LoVo (cell line): ENCODE data around the gene USP12.

ENCODE experiments used
- DNase-seq: peaks from one replicate; pipeline ENCODE4 v3.0.0-alpha.2; 2016; ENCODE audit warnings: low spot score

USP12 gene

DNA sequence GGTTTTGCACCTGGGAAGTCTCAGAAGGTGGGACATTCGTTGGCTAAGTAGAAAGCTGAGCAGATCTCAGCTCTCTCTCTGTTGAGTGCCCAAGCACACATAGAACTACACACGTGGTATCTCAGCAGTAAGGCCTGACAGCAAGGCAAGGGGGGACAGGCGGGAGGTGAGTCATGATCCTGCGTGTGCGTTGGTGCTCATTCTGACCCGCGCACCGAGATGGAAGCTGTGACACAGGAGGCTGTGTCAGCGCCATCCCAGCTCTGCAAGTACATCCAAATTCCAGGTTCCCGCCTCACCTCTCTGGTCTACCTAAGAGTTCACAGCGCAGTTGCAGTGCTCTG, 135.7 kb downstream of the USP12 start:
- DNase-seq: no peak

- no peak for DNase-seq
Observed at GRCh38 chr13:27034678-27035111, 136.9 kb downstream of the USP12 start.

DNA sequence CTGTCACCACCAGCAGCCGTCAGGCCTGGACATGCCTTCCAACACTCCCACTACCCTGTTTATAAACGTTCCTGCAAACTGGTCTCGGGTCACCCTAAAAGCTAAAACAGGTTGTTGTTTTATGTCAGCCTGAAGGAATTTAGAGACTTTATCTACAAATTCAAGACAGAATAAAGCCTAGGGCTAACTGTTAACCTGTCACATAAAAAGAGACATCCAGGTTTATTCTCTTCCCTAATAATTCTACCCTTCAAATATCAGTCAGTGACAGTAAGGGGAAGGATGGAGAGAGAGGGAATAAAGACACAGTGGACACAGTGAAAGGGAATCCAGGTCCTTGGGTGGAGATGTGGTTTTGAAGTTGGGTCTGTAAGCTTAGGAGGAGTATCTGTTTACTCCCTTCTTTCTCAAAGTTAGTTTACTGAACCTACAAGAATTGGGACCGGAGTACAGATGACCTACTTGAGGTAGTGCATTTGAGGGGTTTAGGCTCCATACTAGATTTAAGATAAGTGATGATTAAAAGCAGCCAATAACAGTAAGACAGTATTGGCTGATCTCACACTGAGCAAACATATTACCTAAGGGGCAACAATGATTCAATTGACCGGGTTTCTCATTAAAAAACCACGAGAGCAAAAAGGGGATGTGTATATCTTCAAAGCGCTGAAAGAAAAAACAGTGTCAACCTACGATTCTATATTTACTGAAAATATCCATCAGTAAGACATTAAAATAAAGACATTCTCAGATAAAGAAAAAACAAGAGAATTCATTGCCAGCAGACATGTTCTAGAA, 142.7 kb downstream of the USP12 start:
- no peak for DNase-seq

GRCh38 chr13:27027086-27027667, 144.4 kb downstream of the USP12 start:
- DNase-seq: no peak

DNA sequence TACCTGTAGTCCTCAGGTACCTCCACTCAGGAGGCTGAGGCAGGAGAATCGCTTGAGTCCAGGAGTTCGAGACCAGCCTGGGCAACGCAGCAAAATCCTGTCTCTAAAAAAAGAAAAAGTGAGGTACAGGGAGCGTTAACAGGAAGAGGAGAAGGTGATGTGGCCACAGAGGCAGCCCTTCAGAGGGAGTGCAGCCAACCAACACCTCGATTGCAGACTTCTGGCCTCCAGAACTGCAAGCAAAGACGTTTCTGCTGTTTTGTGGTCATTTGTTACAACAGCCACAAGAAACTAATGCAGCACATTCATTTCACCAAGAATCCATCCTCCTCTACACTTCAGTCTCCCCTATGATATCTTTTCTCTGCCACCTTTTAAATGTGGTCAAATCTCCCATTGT, 145.2 kb downstream of the USP12 start:
- no peak for DNase-seq

DNA sequence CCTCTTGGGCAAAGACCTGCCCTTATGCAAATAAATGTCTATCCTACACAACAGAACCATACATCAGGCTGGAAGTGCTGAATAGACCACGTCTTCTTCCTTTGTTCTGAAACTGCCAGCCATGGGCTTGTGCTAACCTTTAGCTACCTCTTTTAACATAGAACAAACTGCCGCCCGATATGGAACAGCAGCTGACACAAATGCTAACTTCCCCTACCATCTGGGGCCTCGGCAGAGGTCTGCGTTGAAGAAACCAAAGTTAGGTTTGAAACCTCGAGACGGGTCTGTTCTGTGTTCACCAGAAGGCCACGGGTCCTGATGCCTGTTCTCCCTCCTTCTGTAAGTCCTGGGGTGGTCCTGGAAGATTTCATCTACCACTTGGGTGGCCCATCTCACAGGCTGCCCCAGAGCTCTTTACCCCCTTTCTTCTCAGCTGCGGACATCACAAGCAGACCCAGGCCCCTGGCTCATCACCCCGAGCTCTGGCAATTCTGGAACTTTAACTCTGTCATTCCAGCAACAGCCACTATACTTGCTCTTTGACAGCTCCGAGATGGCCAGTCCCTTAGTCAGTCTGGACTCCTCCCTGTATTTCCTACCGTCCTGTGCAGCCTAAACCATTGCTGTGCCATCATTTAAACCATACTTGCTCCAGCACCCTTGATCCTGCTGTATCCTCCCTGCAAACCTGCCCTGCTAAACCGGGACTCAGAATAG, 146.7 kb downstream of the USP12 start:
- DNase-seq: no peak

DNA sequence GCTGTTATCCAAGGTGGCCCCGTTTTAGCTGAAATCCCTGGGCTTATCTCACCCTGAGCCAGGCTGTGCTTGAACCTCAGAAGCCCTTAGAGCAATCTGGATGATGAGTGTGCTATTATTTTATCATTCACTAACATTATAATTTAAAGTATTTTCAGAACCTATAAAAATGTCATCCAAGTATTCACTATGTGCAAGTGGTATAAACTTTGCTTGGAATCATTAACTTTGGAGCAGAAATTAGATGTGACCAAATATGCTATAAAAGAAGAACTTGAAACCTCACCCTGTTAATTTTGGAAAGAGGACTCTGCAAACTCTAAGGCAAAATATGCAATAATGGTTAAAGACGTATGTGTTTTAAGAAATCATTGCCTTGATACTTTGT, 147.5 kb downstream of the USP12 start:
- DNase-seq: no peak

- no peak for DNase-seq
Observed at GRCh38 chr13:27023385-27024073, 148.1 kb downstream of the USP12 start.

DNA sequence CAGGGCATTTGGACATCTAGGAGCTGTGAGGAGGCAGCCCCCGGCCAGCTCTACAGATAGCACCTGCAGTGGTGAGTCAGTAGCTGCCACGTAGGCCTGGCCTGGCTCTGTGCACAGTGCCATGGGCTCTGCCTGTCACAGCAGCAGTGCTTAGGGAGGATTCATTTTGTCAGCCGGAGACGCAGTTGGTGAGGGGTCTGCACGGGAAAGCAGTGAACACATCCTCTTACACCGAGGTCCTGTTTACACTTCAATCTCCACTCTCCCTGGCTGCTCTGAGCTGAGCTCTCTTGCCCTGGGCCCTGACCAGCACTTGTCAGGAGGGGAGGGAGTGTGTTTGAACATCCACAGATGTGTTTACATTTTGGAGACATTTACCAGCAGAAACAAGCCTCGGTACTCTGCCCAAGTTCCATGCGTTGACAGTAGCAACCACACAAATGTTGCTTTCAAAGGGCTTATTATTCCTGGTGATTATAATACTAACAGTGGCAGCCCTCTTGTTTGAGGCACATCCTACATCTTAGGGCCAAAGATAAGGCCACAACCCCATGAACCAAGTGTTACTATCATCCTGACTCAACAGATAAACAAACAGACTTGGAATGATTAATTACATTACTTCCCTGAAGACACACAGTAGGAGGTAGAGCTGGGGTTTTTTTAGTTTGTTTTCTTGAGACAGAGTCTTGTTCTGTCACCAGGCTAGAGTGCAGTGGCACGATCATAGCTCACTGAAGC, 148.9 kb downstream of the USP12 start:
- peak; percentile 42 for DNase-seq

DNA sequence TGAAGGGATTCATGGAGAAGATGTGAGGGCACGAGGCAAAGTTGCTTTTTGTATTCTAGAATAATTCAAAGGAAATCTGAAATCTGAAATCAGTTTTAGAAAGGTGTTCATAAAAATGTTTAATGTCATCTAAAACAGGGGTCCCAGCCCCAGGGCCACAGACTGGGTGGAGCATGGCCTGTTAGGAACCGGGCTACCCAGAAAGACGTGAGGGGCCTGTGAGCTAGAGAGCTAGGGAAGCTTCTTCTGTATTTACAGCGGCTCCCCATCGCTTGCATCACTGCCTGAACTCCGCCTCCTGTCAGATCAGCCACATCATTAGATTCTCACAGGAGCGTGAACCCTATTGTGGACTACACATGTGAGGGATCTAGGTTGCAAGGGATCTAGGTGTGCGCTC, 151.2 kb downstream of the USP12 start:
- DNase-seq: no peak

- DNase-seq: no peak
Observed at GRCh38 chr13:27018882-27019281, 152.7 kb downstream of the USP12 start.

GRCh38 chr13:27018344-27018861, 153.2 kb downstream of the USP12 start:
- DNase-seq: no peak

- DNase-seq: no peak
Observed at GRCh38 chr13:27016875-27017274, 154.7 kb downstream of the USP12 start.
